NT2/D1 (cell line): ENCODE measurements around the gene CNBD2.

Experiments used
- SUZ12 ChIP-seq: IDR thresholded peaks from 2 replicates; pipeline ENCODE4 v1.6.1; 2011; ENCODE audit not compliant: insufficient read length, insufficient read depth; ENCODE audit errors: extremely low read depth
- YY1 ChIP-seq: IDR thresholded peaks from 2 replicates; pipeline ENCODE4 v1.6.1; 2011; ENCODE audit not compliant: insufficient read length, insufficient read depth
- ZNF274 ChIP-seq: IDR thresholded peaks from 2 replicates; pipeline ENCODE4 v1.6.1; 2011; ENCODE audit warnings: mild to moderate bottlenecking, low read depth, low read length

DNA sequence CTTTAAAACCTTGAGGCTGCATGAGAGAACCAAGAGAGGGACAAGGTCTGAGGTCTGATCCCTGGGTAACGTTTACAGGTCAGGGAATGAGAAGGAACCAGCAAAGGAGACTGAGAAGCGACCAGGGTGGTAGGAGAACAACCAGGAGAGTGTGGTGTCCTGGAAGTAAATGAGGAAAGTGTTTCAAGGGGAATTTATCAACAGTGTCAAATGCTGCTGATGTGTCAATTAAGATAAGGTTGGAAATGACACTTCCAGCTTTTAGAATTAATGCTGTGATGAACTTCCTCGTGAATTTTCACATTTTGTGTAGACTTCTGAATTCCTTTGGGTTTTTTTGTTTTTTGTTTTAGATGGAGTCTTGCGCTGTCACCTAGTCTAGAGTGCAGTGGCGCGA lies 83.7 kb downstream of the CNBD2 start:
- TF ChIP-seq YY1 (no peak), SUZ12 (no peak), ZNF274 (no peak)
